ENCODE results near the gene XPO5.
"Not testable (repeated sequence)": the region's sequence is repeated elsewhere in the genome, so short reads cannot be mapped to it uniquely, and the experiment has no call there.

XPO5 gene

GRCh38 chr6:43547222-43547621, 28.6 kb downstream of the XPO5 start:
- POLR2A ChIA-PET, result no interaction called here
- CTCF ChIA-PET, result no interaction called here
- no peak for TF ChIP-seq CTCF (IDR thresholded peaks at IDR 0.05; ENCODE audit: insufficient read depth, low read length, missing control alignments)
- no peak overlapping the region for H3K4me3 ChIP-seq (ENCODE audit: low read depth, low read length)
- no peak for DNase-seq (ENCODE audit: low read depth, low spot score)

- CTCF ChIA-PET, result no interaction called here
- POLR2A ChIA-PET, result no interaction called here
- no peak overlapping the region for H3K4me3 ChIP-seq (ENCODE audit: low read depth, low read length)
- no peak for TF ChIP-seq CTCF (IDR thresholded peaks at IDR 0.05; ENCODE audit: insufficient read depth, low read length, missing control alignments)
- no peak for DNase-seq (ENCODE audit: low read depth, low spot score)
Observed at GRCh38 chr6:43544461-43544860, 31.4 kb downstream of the XPO5 start.

GRCh38 chr6:43541774-43542471, 33.9 kb downstream of the XPO5 start:
- no peak for DNase-seq (ENCODE audit: low read depth, low spot score)
- CTCF ChIA-PET, result interaction anchor here (1.0 kb wide), 1 partner anchor 35 kb away, joined by 3 read pairs; no protein-coding TSS in a partner anchor
- POLR2A ChIA-PET, result no interaction called here
- H3K4me3 ChIP-seq (ENCODE audit: low read depth, low read length), result no peak overlapping the region
- no peak for TF ChIP-seq CTCF (IDR thresholded peaks at IDR 0.05; ENCODE audit: insufficient read depth, low read length, missing control alignments)

GRCh38 chr6:43540507-43540906, 35.3 kb downstream of the XPO5 start:
- no peak for DNase-seq (ENCODE audit: low read depth, low spot score)
- CTCF ChIA-PET, result no interaction called here
- TF ChIP-seq CTCF (IDR thresholded peaks at IDR 0.05; ENCODE audit: insufficient read depth, low read length, missing control alignments), result no peak
- POLR2A ChIA-PET, result interaction anchor here (0.6 kb wide), 1 partner anchor 89 kb away, joined by 3 read pairs; no protein-coding TSS in a partner anchor
- no peak overlapping the region for H3K4me3 ChIP-seq (ENCODE audit: low read depth, low read length)

- POLR2A ChIA-PET; H3K4me3 ChIP-seq (ENCODE audit: low read depth, low read length); DNase-seq (ENCODE audit: low read depth, low spot score); CTCF ChIA-PET: not testable (repeated sequence)
Observed at GRCh38 chr6:43539409-43539808, 36.4 kb downstream of the XPO5 start.

GRCh38 chr6:43538986-43539385, 36.9 kb downstream of the XPO5 start:
- POLR2A ChIA-PET; DNase-seq (ENCODE audit: low read depth, low spot score); H3K4me3 ChIP-seq (ENCODE audit: low read depth, low read length); CTCF ChIA-PET: not testable (repeated sequence)

GRCh38 chr6:43532201-43532600, 43.6 kb downstream of the XPO5 start:
- POLR2A ChIA-PET, result interaction anchor here (0.6 kb wide), 1 partner anchor 15 kb away, joined by 3 read pairs; the partner anchor contains the start of genes POLR1C and YIPF3
- DNase-seq (ENCODE audit: low read depth, low spot score), result no peak
- no peak overlapping the region for H3K4me3 ChIP-seq (ENCODE audit: low read depth, low read length)
- no peak for TF ChIP-seq CTCF (IDR thresholded peaks at IDR 0.05; ENCODE audit: insufficient read depth, low read length, missing control alignments)
- CTCF ChIA-PET, result interaction anchor here (0.9 to 1.1 kb wide), 2 partner anchors 14 to 26 kb away, joined by 3 read pairs; no protein-coding TSS in a partner anchor
